Testis (tissue), 2 donors: Measurements from ENCODE around the gene SPAG6.

Experiments
- CTCF ChIP-seq, 3 experiments: fragments of 450-650 bp in 2 of 3; fragments of 200-600 bp in 1 of 3; sonication (generic) in 1 of 3; IDR thresholded peaks; one replicate each; pipeline ENCODE4 v1.5.1; 2016 to 2019; ENCODE audit warnings: antibody characterized with exemption in 3 of 3, mild to moderate bottlenecking in 2 of 3, moderate library complexity in 1 of 3
- POLR2A ChIP-seq: fragments of 450-650 bp; IDR thresholded peaks from one replicate; pipeline ENCODE4 v1.6.1; 2017; ENCODE audit warnings: antibody characterized with exemption, mild to moderate bottlenecking, moderate library complexity

- TF ChIP-seq CTCF (IDR thresholded peaks at IDR 0.05): no peak
- no peak for TF ChIP-seq POLR2A
These were observed 109.3 kb downstream of the SPAG6 start for GRCh38 chr10:22454634-22455033.
